ENCODE results near the gene PKP2. TPM values are rescaled to one million over a fixed set of nuclear protein-coding genes. Genes with fewer than 3 reads are reported as not detected.

PKP2 gene
- total and polyA plus RNA-seq, 2 of the 8 experiments (the other 6 are each of a cell fraction or from before 2014, with no cell fraction given) = 9.6 to 44.8 TPM

GRCh38 chr12:32907898-32908476 lies 11.4 kb upstream of the PKP2 start (continued):
- TF ChIP-seq MAX (IDR thresholded peaks at IDR 0.05) = no peak
- no peak for TF ChIP-seq EP300 (IDR thresholded peaks at IDR 0.05; ENCODE audit: borderline replicate concordance in 1 of 2, low read depth in 2 of 2, low read length in 2 of 2)
- TF ChIP-seq POLR2A (IDR thresholded peaks at IDR 0.05; ENCODE audit: control extremely low read depth in 1 of 2, low read depth in 2 of 2, low read length in 2 of 2) = no peak
- TF ChIP-seq EGR1 (IDR thresholded peaks at IDR 0.05; ENCODE audit: borderline replicate concordance, low read depth, low read length) = no peak
- TF ChIP-seq FOSL1 (IDR thresholded peaks at IDR 0.05; ENCODE audit: insufficient read depth, low read depth, low read length) = no peak
- no peak for TF ChIP-seq RAD21 (IDR thresholded peaks at IDR 0.05 in 1 of 2, conservative IDR thresholded peaks at IDR 0.05 in 1 of 2; ENCODE audit: low read depth in 2 of 2, low read length in 2 of 2)
- no peak for TF ChIP-seq ATF2 (IDR thresholded peaks at IDR 0.05; ENCODE audit: low read length)
- TF ChIP-seq JUN (IDR thresholded peaks at IDR 0.05; ENCODE audit: low read depth, low read length) = no peak
- no peak for TF ChIP-seq NRF1 (IDR thresholded peaks at IDR 0.05; ENCODE audit: low read depth, low read length)
- no peak for TF ChIP-seq KDM5A (IDR thresholded peaks at IDR 0.05; ENCODE audit: low read length)
